HG03558 (cell line): ENCODE measurements around the gene COL18A1.
"Not testable (repeated sequence)": the region's sequence is repeated elsewhere in the genome, so short reads cannot be mapped to it uniquely, and the experiment has no call there.

Source experiments
- ATAC-seq: cut with Tn5 transposase; IDR thresholded peaks from one replicate; pipeline ENCODE4 v1.9.1; 2021; ENCODE audit warnings: moderate number of reproducible peaks; ENCODE audit not compliant: unreplicated experiment; ENCODE audit errors: extremely low read depth

Gene COL18A1

DNA sequence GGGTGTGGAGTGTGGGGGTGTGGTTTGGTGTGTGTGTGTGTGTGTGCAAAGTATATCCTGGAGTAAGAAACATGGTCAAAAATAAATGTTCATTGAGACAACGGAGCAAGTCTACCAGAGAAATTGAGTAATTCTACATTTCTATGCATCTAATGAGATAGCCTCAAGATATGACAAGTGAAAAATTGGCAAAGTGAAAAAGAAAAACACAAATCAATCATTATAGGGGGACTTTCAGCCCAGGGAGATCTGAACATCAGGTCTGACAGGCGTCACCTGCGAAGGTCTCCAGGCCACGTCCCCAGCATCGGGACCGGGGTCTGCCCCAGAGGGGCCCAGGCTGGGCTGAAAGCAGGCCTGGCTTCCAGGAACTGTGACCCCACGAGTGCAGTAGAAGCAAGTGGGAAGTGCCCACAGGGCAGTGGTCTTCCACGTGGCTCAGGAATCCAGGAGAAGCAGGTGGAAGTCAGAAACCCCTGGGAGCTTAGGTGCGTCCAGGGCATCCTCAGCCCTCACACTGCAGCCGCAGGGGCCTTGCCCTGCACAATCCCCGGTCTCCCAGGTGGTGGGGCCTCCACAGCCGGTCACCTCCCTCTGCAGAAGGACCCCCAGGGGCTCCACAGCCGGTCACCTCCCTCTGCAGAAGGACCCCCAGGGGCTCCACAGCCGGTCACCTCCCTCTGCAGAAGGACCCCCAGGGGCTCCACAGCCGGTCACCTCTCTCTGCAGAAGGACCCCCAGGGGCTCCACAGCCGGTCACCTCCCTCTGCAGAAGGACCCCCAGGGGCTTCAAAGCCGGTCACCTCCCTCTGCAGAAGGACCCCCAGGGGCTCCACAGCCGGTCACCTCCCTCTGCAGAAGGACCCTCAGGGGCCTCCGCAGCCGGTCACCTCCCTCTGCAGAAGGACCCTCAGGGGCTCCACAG lies 96.4 kb downstream of the COL18A1 start:
- ATAC-seq, result not testable (repeated sequence)

GRCh38 chr21:45502006-45502345 lies 97.0 kb downstream of the COL18A1 start:
- ATAC-seq, result no peak

GRCh38 chr21:45502600-45502999 lies 97.6 kb downstream of the COL18A1 start:
- no peak for ATAC-seq

- ATAC-seq, result not testable (repeated sequence)
Observed at GRCh38 chr21:45503226-45503625, 98.3 kb downstream of the COL18A1 start.

GRCh38 chr21:45504021-45504515 lies 99.1 kb downstream of the COL18A1 start:
- no peak for ATAC-seq

DNA sequence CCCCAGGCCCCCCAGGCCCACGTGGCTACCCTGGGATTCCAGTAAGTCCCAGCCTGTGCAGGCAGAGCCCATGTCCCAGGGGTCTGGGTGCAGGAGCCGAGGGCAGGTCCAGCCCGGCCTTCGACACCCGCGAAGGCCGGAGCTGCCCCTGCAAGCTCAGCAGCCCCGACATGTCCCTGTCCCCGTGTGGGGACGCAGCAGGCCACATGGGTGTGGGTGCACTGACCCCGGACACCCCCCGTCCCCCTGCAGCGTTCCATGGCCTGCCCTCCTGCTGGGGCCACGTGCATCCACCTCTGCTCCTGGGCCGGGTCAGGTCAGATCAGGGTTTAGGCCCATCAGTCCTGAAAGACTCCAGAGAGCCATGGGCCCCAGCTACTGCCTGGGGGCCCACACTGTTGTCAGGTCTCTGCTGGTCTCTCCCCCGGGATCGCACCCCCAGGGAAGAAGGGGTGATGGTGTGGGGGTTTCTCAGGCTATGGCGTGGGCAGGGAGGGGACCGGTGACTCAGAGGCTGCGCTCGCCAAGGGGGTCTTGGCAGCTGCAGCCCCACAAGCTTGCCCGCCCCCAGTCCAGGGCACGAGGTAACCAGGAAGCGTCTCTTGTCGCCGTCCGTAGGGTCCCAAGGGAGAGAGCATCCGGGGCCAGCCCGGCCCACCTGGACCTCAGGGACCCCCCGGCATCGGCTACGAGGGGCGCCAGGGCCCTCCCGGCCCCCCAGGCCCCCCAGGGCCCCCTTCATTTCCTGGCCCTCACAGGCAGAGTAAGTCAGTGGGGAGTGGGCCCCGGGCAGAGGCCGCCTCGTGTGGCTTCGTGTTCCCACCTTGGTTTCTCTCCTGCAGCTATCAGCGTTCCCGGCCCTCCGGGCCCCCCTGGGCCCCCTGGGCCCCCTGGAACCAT lies 99.8 kb downstream of the COL18A1 start:
- ATAC-seq, result no peak

- ATAC-seq, result no peak
Observed at GRCh38 chr21:45505416-45506021, 100.6 kb downstream of the COL18A1 start.

- no peak for ATAC-seq
Observed at GRCh38 chr21:45506241-45506817, 101.4 kb downstream of the COL18A1 start.

DNA sequence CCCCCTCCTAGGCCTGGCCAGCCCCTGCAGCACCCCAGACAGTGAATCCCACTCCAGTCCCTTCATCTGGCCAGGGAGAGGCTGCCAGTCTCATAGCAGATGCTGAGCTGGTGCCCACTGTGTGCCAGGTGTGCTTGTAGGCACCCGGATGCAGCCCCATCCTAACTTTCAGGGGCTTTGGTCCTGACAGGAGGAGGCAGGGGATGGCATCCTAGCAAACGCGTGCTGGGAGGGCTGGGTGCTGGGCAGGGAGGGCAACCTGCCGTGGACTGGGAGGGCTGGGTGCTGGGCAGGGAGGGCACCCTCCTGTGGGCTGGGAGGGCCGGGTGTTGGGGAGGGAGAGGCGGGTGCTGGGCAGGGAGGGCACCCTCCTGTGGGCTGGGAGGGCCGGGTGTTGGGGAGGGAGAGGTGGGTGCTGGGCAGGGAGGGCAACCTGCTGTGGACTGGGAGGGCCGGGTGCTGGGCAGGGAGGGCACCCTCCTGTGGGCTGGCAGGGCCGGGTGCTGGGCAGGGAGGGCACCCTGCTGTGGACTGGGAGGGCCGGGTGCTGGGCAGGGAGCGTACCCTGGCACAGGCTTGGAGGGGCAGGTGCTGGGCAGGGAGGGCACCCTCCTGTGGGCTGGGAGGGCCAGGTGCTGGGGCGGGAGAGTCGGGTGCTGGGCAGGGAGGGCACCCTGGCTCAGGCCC lies 102.0 kb downstream of the COL18A1 start:
- no peak for ATAC-seq

DNA sequence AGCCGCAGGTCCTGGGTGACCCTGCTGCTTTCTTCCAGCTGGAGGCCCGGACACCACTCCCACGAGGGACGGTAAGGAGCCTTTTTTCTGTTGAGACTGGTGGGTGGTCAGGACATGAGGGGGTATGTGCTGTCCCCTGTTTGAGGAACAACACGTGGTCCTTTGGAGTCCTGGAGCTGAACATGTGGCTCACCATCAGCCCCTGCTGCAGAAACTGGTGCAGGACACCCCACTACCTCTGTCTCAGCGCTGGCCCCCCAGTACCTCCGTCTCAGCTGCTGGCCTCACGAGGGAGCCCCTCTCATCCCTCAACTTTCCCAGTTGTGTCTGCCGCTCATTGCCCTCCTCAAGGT lies 102.5 kb downstream of the COL18A1 start:
- ATAC-seq, result no peak

- ATAC-seq, result no peak
Observed at GRCh38 chr21:45507888-45508508, 103.0 kb downstream of the COL18A1 start.

DNA sequence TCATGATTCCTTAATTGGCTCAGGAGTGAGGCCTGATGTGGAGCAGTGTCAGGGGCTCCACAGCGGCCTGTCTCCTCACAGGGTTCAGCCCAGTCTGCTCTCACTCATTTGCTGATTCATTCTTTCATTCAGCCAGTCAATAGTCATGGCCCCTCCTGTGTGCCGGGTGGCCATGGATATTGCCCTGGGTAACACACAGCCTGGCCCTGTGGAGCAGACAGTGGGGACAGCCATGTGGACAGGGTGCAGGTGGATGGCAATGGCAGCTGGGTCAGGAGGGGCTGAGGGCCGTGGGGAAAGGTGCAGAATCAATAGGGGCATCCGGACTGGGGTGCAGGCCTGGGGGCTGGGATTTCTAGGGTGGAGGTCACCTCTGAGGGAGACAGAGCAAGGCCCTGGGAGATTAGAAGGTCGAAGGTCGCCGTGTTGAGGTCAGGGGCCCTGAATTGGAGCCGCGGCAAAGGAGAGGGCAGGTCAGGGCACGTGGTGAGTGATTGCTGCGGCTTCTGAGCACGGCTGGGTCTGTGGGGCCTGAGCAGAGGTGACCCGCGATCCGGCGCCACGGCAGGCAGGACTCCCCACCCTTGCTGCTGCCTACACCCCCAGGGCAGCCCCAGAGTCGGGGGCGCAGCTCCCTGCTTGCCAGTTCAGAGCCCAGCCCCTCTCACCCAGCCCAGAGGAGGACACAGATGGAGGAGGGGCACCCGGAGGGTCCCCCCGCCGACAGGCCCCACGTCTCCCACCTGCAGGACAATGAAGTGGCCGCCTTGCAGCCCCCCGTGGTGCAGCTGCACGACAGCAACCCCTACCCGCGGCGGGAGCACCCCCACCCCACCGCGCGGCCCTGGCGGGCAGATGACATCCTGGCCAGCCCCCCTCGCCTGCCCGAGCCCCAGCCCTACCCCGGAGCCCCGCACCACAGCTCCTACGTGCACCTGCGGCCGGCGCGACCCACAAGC lies 103.9 kb downstream of the COL18A1 start:
- ATAC-seq, result no peak

DNA sequence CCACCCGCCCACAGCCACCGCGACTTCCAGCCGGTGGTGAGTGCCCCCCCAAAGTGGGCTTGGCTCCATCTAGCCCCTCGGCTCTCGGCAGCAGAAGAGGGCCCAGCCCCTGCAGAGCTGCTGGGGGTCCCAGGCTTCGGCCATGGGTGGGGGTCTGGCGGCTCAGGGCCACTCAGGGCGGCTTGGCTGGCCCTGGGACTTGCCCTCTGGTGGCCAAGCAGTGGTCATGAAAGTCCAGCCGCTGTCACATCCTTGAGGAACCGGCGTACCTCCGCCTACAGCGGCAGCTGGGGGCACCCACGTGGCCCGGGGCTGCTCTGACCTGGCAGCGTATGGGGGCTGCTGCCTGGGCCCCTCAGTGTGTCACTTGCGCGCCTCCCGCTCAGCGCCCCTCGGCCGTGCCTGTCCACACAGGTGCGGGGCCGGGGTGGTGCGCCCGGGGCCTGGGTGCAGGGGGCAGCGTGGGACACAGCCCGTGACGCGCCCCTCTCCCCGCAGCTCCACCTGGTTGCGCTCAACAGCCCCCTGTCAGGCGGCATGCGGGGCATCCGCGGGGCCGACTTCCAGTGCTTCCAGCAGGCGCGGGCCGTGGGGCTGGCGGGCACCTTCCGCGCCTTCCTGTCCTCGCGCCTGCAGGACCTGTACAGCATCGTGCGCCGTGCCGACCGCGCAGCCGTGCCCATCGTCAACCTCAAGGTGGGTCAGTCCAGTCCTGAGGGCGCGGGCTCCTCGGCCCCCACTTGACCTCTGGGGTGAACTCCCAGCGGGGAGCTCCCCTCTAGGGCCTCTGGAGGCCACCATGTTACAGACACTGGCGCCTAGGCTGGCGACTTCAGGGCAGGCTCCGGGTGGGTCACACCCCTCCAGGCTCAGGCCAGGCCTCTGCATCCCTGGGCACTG lies 104.9 kb downstream of the COL18A1 start:
- ATAC-seq, result no peak

- ATAC-seq, result no peak
Observed at GRCh38 chr21:45510466-45510955, 105.5 kb downstream of the COL18A1 start.

GRCh38 chr21:45511007-45511406 lies 106.0 kb downstream of the COL18A1 start:
- no peak for ATAC-seq

- no peak for ATAC-seq
Observed at GRCh38 chr21:45511661-45512431, 106.9 kb downstream of the COL18A1 start.
